ENCODE results near the gene C2orf80. TPM values are rescaled to one million over a fixed set of nuclear protein-coding genes. Genes with fewer than 3 reads are reported as not detected.

Gene C2orf80
- not detected in 2 replicates for total RNA-seq

GRCh38 chr2:208189810-208190503 is at the start of gene C2orf80:
Gene C2orf80 (minus strand): TSS chr2:208190030. CDS start chr2:208186986, 3,044 bp downstream.

GRCh38 chr2:208163489-208163888 is 26.3 kb downstream of the C2orf80 start, which contains the start of gene CRYGA:
Gene CRYGA (minus strand): TSS chr2:208163589. CDS start chr2:208163556, 33 bp downstream.

GRCh38 chr2:208146006-208146405 is 43.8 kb downstream of the C2orf80 start, which contains the start of gene CRYGB:
Gene CRYGB (minus strand): TSS chr2:208146158. CDS start chr2:208146120, 38 bp downstream.

GRCh38 chr2:208129744-208130711 is 59.8 kb downstream of the C2orf80 start, which contains the start of gene CRYGC:
Gene CRYGC (minus strand): TSS chr2:208129828. CDS start chr2:208129792, 36 bp downstream.

GRCh38 chr2:208124013-208124715 is 65.7 kb downstream of the C2orf80 start, which contains the start of gene CRYGD:
Gene CRYGD (minus strand): TSS chr2:208124524. CDS start chr2:208124473, 51 bp downstream.

Other genes starting within 250 kb of the C2orf80 start
- 11.5 and 12.4 TPM in 2 replicates for gene PLEKHM3, start 164.5 kb downstream of the C2orf80 start, total RNA-seq
- not detected in 2 replicates for gene CRYGD, start 65.5 kb downstream of the C2orf80 start, total RNA-seq
- not detected in 2 replicates for gene CRYGC, start 60.2 kb downstream of the C2orf80 start, total RNA-seq
- gene CRYGB, start 43.9 kb downstream of the C2orf80 start, total RNA-seq = not detected in 2 replicates
- not detected in 2 replicates for gene CRYGA, start 26.4 kb downstream of the C2orf80 start, total RNA-seq
- 54.9 and 112 TPM in 2 replicates for gene IDH1, start 65.0 kb upstream of the C2orf80 start, total RNA-seq
- 33.3 and 39.1 TPM in 2 replicates for gene PIKFYVE, start 76.2 kb upstream of the C2orf80 start, total RNA-seq
- gene PTH2R, start 216.8 kb upstream of the C2orf80 start, total RNA-seq = not detected in 2 replicates

Data from vein endothelial cell (primary cell).